K562 (cell line): ENCODE measurements around the gene USP20. TPM values are rescaled to one million over a fixed set of nuclear protein-coding genes. Genes with fewer than 3 reads are reported as not detected.

Source experiments
- BDP1 ChIP-seq: IDR thresholded peaks from 3 replicates; pipeline ENCODE4 v1.6.1; 2011; ENCODE audit not compliant: insufficient read length, insufficient read depth
- CHD1 ChIP-seq: fragments of 200-600 bp; sonication (generic); IDR thresholded peaks from one replicate; pipeline ENCODE4 v1.6.1; 2012; ENCODE audit warnings: mild to moderate bottlenecking, moderate library complexity, low read length, inconsistent platforms
- CSDE1 ChIP-seq, 2 experiments: fragments of 450-650 bp; IDR thresholded peaks; 2 replicates each; pipeline ENCODE4 v1.6.1; 2016; ENCODE audit warnings: mild to moderate bottlenecking in 1 of 2
- ETV6 ChIP-seq, 3 experiments: fragments of 150-350 bp in 1 of 3; sonication (generic) in 1 of 3; formaldehyde crosslinking in 1 of 3; IDR thresholded peaks; 2 replicates each; pipeline versions ENCODE4 v1.6.1 to v1.8.0; 2014 to 2022; ENCODE audit warnings: borderline replicate concordance in 2 of 3, low read depth in 2 of 3, antibody characterized with exemption in 1 of 3, low read length in 1 of 3, mild to moderate bottlenecking in 1 of 3, missing genetic modification reagents in 1 of 3
- GATAD2A ChIP-seq: fragments of 450-650 bp; IDR thresholded peaks from 2 replicates; pipeline ENCODE4 v1.6.1; 2017
- HDAC1 ChIP-seq, 2 experiments: fragments of 450-650 bp; IDR thresholded peaks; 2 replicates each; pipeline ENCODE4 v1.6.1; 2016 to 2017; ENCODE audit warnings: inconsistent platforms in 1 of 2, mild to moderate bottlenecking in 1 of 2, moderate library complexity in 1 of 2
- IFI16 ChIP-seq: fragments of 250-450 bp; sonication (Bioruptor Pico); IDR thresholded peaks from 2 replicates; pipeline ENCODE4 v2.1.2; 2022; ENCODE audit warnings: mild to moderate bottlenecking, inconsistent platforms
- MEIS2 ChIP-seq: fragments of 450-650 bp; IDR thresholded peaks from 2 replicates; pipeline ENCODE4 v1.6.1; 2014; ENCODE audit warnings: mild to moderate bottlenecking; ENCODE audit not compliant: partially characterized antibody
- PHF8 ChIP-seq: fragments of 200-600 bp; sonication (generic); IDR thresholded peaks from 2 replicates; pipeline ENCODE4 v1.6.1; 2012; ENCODE audit warnings: mixed run types, mild to moderate bottlenecking, inconsistent platforms, low read length, moderate library complexity, borderline replicate concordance
- SAFB ChIP-seq: fragments of 200-400 bp; formaldehyde crosslinking; IDR thresholded peaks from 2 replicates; pipeline ENCODE4 v1.6.1; 2017; ENCODE audit warnings: low read depth, low read length, borderline replicate concordance
- SMAD1 ChIP-seq: fragments of 150-350 bp; IDR thresholded peaks from 2 replicates; pipeline ENCODE4 v1.6.1; 2014; ENCODE audit warnings: low read length, low read depth; ENCODE audit not compliant: partially characterized antibody
- TAF1 ChIP-seq: IDR thresholded peaks from 2 replicates; pipeline ENCODE4 v1.6.1; 2011; ENCODE audit warnings: mild to moderate bottlenecking, low read length, moderate library complexity; ENCODE audit not compliant: insufficient read depth, control insufficient read depth, severe bottlenecking; ENCODE audit errors: extremely low read depth
- TAF15 ChIP-seq: fragments of 200-400 bp; formaldehyde crosslinking; IDR thresholded peaks from 2 replicates; pipeline ENCODE4 v1.6.1; 2017; ENCODE audit warnings: mild to moderate bottlenecking, low read depth, low read length, moderate library complexity
- ZBTB17 ChIP-seq: fragments of 450-650 bp; formaldehyde crosslinking; IDR thresholded peaks from 2 replicates; pipeline ENCODE4 v1.4.0; 2020; ENCODE audit warnings: mild to moderate bottlenecking
- ZFP1 ChIP-seq: fragments of 450-650 bp; formaldehyde crosslinking; IDR thresholded peaks from 2 replicates; pipeline ENCODE4 v1.4.0; 2020; ENCODE audit warnings: mild to moderate bottlenecking, mixed read lengths
- ZNF124 ChIP-seq: sonication (generic); formaldehyde crosslinking; IDR thresholded peaks from 2 replicates; pipeline ENCODE4 v1.8.1; 2022; ENCODE audit warnings: missing genetic modification reagents
- ZNF274 ChIP-seq: IDR thresholded peaks from 2 replicates; pipeline ENCODE4 v1.6.1; 2011; ENCODE audit warnings: low read depth, mild to moderate bottlenecking, low read length, moderate library complexity, borderline replicate concordance
- ZNF436 ChIP-seq: fragments of 250-450, 450-650 bp; sonication (Bioruptor Pico); formaldehyde crosslinking; IDR thresholded peaks from 2 replicates; pipeline ENCODE4 v1.7.0; 2020; ENCODE audit warnings: mild to moderate bottlenecking
- ZNF583 ChIP-seq: fragments of 250-450 bp; sonication (Bioruptor Pico); IDR thresholded peaks from 2 replicates; pipeline ENCODE4 v1.4.0; 2020
- polyA plus RNA-seq, 8 experiments: library from polyadenylated mRNA; depleted of rRNA in 4 of 8; stranded (reverse) in 5 of 8; unstranded in 3 of 8; fragments of >200 nt; fragmentation: Nextera tagmentation in 2 of 8; fragmentation: Illumina TruSeq in 1 of 8; extraction: Ambion mirVana in 2 of 8; extraction: Trizol in 1 of 8; gene quantifications; 2 replicates each; pipeline versions ENCODE4 v1.2.1 to v1.2.3, GENCODE V29; 2011 to 2014; ENCODE audit warnings: inconsistent platforms in 1 of 8, missing spikeins in 1 of 8
- total RNA-seq, 7 experiments: library from RNA; depleted of rRNA in 6 of 7; stranded (reverse); fragments of >200 nt in 6 of 7; fragmentation: Illumina TruSeq in 2 of 7; extraction: Trizol in 2 of 7; gene quantifications; 2 replicates each; pipeline versions ENCODE4 v1.2.1 to v1.2.3, GENCODE V29; 2011 to 2021; ENCODE audit warnings: low replicate concordance in 1 of 7
- TF ChIP-seq, protein P1 (sequence below): fragments of 450-650 bp; IDR thresholded peaks from 2 replicates; pipeline ENCODE4 v1.7.0; 2016; ENCODE audit warnings: borderline replicate concordance
- TF ChIP-seq, protein P2 (sequence below): fragments of 250-450 bp; sonication (Bioruptor Pico); IDR thresholded peaks from 2 replicates; pipeline ENCODE4 v1.8.0; 2022; ENCODE audit warnings: moderate library complexity, mild to moderate bottlenecking, inconsistent platforms
- TF ChIP-seq, protein P3 (sequence below), 2 experiments: IDR thresholded peaks; 2 replicates each; pipeline ENCODE4 v1.6.1; 2012; ENCODE audit warnings: improper control_type of control experiment in 2 of 2, low read depth in 2 of 2, low read length in 2 of 2, borderline replicate concordance in 1 of 2

USP20 gene
- total and polyA plus RNA-seq, 9 of the 15 experiments (the other 6 are each of a cell fraction or from before 2014, with no cell fraction given), result 1.9 to 136 (median 49.1) TPM

DNA sequence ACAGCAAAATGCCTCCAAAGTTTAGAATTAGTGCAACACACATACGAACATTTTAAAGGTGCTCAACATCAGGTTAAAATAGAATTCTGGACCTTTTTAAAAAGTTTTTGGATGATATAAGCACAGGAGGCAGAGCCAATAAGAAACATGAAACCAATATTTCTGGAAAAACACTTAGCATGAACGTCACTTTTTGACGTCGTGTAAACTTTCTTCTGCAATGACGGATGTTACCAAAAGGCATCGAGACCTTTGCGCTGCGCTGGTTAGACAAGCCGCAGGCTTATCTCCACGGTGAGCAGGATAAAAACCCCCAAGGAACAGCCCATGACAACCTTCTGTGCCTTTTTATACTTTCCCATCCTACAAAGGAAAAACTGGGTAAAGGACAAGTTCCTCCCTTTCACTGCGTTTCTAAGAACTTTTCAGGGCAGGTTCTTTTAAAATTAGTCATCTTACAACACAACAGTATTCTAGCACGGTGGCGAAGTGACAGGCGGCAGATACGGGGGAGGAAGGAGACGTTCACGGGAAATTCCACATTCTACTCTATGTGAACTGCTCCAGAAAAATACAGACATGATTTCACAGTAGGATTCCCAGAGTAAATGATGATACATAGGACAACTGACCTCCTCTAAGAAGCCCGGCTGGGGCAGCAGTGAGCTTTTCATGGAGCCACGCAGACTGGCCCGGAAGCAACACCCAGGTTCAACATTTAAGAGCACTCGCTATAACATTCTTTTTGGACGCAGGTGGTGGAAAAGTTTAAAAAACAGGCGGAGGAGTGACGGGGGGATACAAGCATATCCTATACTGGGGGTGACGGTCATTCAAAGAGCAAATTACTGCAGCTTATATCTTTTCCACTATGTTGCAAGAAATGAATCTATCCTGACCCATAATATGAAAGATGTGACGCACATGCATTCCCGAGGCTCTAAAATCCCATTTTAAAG, 52.4 kb downstream of the USP20 start (continued):
- TF ChIP-seq, protein P1, sequence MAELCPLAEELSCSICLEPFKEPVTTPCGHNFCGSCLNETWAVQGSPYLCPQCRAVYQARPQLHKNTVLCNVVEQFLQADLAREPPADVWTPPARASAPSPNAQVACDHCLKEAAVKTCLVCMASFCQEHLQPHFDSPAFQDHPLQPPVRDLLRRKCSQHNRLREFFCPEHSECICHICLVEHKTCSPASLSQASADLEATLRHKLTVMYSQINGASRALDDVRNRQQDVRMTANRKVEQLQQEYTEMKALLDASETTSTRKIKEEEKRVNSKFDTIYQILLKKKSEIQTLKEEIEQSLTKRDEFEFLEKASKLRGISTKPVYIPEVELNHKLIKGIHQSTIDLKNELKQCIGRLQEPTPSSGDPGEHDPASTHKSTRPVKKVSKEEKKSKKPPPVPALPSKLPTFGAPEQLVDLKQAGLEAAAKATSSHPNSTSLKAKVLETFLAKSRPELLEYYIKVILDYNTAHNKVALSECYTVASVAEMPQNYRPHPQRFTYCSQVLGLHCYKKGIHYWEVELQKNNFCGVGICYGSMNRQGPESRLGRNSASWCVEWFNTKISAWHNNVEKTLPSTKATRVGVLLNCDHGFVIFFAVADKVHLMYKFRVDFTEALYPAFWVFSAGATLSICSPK, result no peak
- 0 out of 2 replicates have a peak, but pooled peaks have one; percentile 30 for TF ChIP-seq IFI16 (CRISPR knock-in tag)
- TF ChIP-seq CSDE1 (IDR thresholded peaks at IDR 0.05), result no peak
- 0 out of 2 replicates have a peak, but pooled peaks have one; percentile 1 for TF ChIP-seq ZFP1 (CRISPR knock-in tag)
- no peak for TF ChIP-seq MEIS2
- TF ChIP-seq SAFB, result no peak
- no peak for TF ChIP-seq TAF1
- no peak for TF ChIP-seq BDP1
- TF ChIP-seq, protein P2, sequence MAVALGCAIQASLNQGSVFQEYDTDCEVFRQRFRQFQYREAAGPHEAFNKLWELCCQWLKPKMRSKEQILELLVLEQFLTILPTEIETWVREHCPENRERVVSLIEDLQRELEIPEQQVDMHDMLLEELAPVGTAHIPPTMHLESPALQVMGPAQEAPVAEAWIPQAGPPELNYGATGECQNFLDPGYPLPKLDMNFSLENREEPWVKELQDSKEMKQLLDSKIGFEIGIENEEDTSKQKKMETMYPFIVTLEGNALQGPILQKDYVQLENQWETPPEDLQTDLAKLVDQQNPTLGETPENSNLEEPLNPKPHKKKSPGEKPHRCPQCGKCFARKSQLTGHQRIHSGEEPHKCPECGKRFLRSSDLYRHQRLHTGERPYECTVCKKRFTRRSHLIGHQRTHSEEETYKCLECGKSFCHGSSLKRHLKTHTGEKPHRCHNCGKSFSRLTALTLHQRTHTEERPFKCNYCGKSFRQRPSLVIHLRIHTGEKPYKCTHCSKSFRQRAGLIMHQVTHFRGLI (CRISPR knock-in tag), result 0 out of 2 replicates have a peak, but pooled peaks have one; percentile 7
- TF ChIP-seq ZNF583 (CRISPR knock-in tag), result no peak
- no peak for TF ChIP-seq HDAC1 (IDR thresholded peaks at IDR 0.05)
- TF ChIP-seq CHD1, result peak; percentile 18
- no peak for TF ChIP-seq ZNF274
- no peak for TF ChIP-seq TAF15
- TF ChIP-seq ZNF436 (CRISPR knock-in tag), result 0 out of 2 replicates have a peak, but pooled peaks have one; percentile 41
- no peak for TF ChIP-seq GATAD2A
- TF ChIP-seq SMAD1, result peak; percentile 41
- TF ChIP-seq, protein P3, sequence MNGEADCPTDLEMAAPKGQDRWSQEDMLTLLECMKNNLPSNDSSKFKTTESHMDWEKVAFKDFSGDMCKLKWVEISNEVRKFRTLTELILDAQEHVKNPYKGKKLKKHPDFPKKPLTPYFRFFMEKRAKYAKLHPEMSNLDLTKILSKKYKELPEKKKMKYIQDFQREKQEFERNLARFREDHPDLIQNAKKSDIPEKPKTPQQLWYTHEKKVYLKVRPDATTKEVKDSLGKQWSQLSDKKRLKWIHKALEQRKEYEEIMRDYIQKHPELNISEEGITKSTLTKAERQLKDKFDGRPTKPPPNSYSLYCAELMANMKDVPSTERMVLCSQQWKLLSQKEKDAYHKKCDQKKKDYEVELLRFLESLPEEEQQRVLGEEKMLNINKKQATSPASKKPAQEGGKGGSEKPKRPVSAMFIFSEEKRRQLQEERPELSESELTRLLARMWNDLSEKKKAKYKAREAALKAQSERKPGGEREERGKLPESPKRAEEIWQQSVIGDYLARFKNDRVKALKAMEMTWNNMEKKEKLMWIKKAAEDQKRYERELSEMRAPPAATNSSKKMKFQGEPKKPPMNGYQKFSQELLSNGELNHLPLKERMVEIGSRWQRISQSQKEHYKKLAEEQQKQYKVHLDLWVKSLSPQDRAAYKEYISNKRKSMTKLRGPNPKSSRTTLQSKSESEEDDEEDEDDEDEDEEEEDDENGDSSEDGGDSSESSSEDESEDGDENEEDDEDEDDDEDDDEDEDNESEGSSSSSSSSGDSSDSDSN (IDR thresholded peaks at IDR 0.05; ENCODE audit: borderline replicate concordance in 1 of 2, low read depth in 2 of 2, low read length in 2 of 2), result no peak; a peak in 2 of 4 replicates
- TF ChIP-seq PHF8, result 0 out of 2 replicates have a peak, but pooled peaks have one; percentile 18
- no peak; the same call in 1 of the 2 replicates for TF ChIP-seq ZBTB17 (CRISPR knock-in tag)
- no peak for TF ChIP-seq ZNF124
- no peak for TF ChIP-seq ETV6 (IDR thresholded peaks at IDR 0.05; ENCODE audit: borderline replicate concordance in 1 of 2, low read depth in 2 of 2, low read length in 1 of 2)
- no peak for TF ChIP-seq ETV6 (CRISPR knock-in tag; IDR thresholded peaks at IDR 0.05; ENCODE audit: borderline replicate concordance)
